NCI-H69 (cell line): Measurements from ENCODE around the gene DISP2.

Experiments used
- DNase-seq: peaks from one replicate; lab custom pipeline; 2025; lab: John Stamatoyannopoulos, UW

The DISP2 gene

GRCh38 chr15:40388941-40389823, 31.2 kb downstream of the DISP2 start:
- no peak for DNase-seq

- no peak for DNase-seq
Observed at GRCh38 chr15:40389824-40390595, 32.0 kb downstream of the DISP2 start.

- DNase-seq = no peak
Observed at GRCh38 chr15:40392986-40393948, 35.2 kb downstream of the DISP2 start.

GRCh38 chr15:40397688-40398412, 39.8 kb downstream of the DISP2 start:
- no peak for DNase-seq

- no peak for DNase-seq
Observed at GRCh38 chr15:40398413-40398873, 40.4 kb downstream of the DISP2 start.

GRCh38 chr15:40399370-40399769, 41.4 kb downstream of the DISP2 start:
- no peak for DNase-seq

GRCh38 chr15:40405501-40406381, 47.7 kb downstream of the DISP2 start, which contains the start of gene IVD:
TSS of gene IVD (plus strand) at chr15:40405795. CDS start at chr15:40405828, 33 bp downstream.
- peak; percentile 98 for DNase-seq

- no peak for DNase-seq
Observed at GRCh38 chr15:40407330-40407990, 49.4 kb downstream of the DISP2 start.

- DNase-seq = no peak
Observed at GRCh38 chr15:40409366-40409765, 51.3 kb downstream of the DISP2 start.

GRCh38 chr15:40410476-40410875, 52.5 kb downstream of the DISP2 start:
- DNase-seq = no peak

GRCh38 chr15:40412095-40412759, 54.2 kb downstream of the DISP2 start:
- DNase-seq = no peak

GRCh38 chr15:40413036-40413435, 55.0 kb downstream of the DISP2 start:
- no peak for DNase-seq

- DNase-seq = no peak
Observed at GRCh38 chr15:40414816-40415215, 56.8 kb downstream of the DISP2 start.

- no peak for DNase-seq
Observed at GRCh38 chr15:40415226-40415625, 57.2 kb downstream of the DISP2 start.

GRCh38 chr15:40416056-40416455, 58.0 kb downstream of the DISP2 start:
- DNase-seq = no peak

GRCh38 chr15:40418126-40418525, 60.1 kb downstream of the DISP2 start:
- no peak for DNase-seq

GRCh38 chr15:40420071-40420713, 62.2 kb downstream of the DISP2 start:
- peak; percentile 63 for DNase-seq

GRCh38 chr15:40420793-40421192, 62.8 kb downstream of the DISP2 start:
- peak; percentile 93 for DNase-seq
